ENCODE measurements around the gene AFF2.

AFF2 gene

DNA sequence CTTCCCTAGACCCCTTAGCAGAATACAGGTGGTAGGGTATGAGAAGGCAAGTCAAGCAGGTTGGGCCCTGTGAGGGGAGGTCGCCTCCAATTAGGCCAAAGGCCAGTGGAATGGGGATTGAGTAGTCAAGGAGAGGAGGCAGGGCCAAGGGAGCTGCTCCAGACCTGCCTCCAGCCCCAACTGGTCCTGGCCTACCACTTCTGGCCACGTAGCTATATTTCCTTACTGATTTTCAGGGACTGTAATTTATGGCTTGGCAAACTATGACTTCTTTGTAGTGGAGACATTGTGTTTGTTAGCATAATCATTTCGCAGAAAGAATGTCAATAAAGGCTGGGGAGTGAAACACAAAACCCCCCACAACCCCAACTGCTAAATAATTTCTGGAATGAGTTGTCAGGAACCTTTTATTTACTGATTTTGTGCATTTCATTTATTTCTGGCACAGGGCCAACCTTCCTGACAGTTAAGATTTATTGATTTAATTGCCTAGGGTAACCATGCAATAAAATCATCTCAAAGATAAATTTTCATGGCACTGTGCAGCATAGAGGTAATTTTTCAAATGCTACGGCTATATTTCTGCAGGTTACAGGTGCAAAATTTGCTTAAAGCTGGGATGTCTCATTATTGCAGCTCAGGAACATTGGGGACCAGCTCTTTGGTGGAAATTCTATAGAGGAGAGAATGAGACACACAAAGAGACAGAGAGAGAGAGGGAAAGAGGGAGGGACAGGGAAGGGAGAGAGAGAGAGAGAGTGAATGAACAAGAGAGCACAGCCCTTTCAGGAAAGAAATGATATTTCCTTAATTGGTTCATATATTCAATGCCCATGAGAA is 509.8 kb downstream of the AFF2 start:
- no peak for DNase-seq (ENCODE audit: low read depth)

DNA sequence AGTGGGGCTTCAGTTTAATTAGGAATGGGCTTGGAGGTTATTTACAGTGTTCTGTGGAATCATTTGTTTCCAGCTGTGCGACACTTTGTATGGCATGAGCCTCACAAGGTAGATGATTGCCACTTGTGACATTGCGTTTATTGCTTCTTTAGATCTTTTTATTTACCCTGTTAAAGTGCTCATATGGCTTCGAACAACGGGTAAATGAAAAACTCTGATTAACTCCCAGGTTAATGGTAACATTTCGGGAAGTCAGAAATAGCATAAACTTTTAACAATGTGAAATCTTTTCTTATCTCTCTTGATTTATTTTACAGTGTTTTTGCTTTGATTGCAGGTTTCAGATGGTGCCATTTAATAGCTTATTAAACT is 510.4 kb downstream of the AFF2 start:
- no peak for DNase-seq (ENCODE audit: low read depth)

DNA sequence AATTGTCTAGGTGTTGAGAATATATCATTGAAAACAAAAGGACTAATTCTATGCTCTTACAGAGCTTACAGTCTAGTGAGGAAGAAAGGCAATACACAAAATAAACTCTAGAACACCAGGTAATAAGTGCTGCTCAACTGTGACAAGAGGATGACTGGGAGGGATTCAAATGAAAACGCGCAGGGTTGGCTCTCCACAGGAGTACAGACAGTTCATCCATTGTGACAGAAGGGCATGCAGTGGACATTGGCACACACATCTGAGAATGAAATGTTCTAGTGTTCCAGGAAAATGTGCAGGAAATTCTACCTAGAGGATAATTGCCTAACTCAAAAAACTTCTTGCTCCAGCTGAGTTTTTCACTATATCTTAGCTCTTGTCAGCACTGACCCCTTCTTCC is 512.7 kb downstream of the AFF2 start:
- no peak for DNase-seq (ENCODE audit: low read depth)

DNA sequence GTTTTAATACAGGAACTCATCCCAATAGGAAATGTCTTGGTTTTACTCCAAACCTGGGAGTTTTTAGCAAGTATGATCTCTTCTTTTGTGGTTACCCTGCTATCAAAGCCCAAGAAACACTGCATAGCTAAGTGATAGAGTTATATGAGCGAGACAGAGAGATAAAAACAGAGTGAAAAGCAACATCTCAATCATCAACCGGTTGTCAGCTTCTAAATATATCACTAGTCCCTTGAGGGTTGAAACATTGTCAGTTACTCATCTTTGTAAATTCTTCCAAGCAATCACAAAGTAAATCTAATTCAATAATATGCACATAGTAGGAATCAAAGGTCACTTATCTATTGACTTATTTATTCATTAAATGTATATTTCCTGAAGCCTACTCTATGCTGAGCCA is 520.7 kb downstream of the AFF2 start:
- DNase-seq (ENCODE audit: low read depth) = no peak

DNA sequence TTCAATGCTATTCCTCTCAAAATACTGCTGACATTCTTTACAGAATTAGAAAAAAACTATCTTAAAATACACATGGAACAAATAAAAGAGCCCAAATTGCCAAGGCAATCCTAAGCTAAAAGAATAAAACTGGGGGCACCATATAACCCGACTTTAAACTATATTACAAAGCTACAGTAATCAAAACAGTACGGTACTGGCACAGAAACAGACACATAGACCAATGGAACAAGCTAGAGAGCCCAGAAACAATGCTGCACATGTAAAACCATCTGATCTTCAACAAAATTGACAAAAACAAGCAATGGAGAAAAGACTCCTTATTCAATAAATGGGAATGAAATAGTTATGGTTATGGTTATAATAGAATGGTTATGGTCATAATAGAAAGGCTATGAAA is 522.1 kb downstream of the AFF2 start:
- no peak for DNase-seq (ENCODE audit: low read depth)

DNA sequence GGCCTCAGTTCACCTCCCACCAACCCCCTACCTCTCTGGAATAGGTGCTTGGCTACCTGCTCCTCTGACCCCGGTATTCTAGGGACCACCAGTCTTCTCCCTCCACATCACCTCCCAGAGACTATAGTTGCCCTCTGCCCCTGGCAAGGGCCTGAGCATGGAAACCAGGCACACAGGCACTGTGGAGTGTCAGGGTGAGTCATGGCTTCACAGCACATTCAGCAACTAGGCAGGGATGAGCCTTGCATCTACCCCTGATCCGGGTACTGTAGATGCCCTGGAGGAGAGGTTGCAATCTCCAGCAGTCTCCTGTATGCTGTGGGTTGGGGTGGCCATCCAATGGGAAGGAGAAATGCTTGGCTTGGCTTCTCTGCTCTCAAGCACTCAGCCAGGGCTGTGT is 532.0 kb downstream of the AFF2 start:
- no peak for DNase-seq (ENCODE audit: low read depth)

DNA sequence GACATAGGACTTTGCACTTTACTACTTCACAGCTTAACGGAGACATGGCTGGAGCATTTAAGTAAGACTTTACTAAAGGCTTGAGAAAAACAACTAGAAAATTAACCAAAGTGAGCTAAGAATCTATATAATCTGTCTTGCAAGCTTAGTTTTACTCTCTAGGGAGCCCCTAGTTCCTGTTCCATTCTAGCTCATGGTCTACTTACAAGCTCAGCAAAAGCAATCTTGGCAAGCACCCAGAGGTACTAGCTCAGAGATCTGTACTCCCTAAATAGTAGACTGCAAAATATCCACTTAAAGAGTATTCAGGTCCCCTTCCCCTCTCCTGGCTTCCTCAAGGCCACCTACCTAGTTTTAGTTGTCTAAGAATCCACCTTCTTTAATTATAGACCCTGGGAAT is 535.7 kb downstream of the AFF2 start:
- DNase-seq (ENCODE audit: low read depth) = no peak

DNA sequence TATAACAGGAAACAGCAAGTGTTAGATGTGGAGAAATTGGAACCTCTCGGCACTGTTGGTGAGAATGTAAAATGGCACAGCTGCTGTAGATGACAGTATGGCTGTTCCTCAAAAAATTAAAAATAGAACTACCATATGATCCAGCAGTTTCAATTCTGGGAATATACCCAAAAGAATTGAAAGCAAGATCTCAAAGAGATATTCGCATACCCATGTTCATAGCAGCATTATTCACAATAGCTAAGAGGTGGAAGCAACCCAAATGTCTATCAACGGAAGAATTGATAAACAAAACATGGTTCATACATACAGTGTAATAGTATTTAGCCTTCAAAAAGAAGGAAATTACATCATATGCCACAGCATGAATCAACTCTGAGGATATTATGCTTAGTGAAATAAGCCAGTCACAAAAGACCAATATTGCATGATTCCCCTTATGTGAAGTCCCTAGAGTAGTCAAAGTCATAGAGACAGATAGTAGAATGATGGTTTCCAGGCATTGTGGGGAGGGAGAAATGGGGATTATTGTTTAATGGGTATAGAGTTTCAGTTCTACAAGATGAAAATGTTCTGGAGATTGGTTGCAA is 537.0 kb downstream of the AFF2 start:
- no peak for DNase-seq (ENCODE audit: low read depth)

DNA sequence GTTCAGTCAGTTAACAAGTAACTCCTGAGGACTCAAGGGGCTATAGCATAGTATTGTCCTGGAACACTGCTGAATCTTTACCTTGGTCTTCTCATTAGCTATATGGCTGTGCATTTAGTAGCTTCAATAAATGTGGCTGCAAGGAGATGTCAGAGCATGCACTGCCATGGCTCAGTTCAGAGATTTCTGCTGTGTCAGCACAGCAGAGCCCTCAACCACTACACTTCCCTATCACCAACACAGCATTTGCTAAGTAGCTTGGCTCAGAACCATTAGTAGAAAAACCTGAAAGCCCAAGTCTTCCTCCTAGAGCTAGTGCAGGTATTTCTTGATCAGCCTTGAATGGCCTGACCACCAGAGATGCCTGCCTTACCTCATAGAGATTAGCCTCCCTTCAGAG is 538.6 kb downstream of the AFF2 start:
- DNase-seq (ENCODE audit: low read depth) = no peak

DNA sequence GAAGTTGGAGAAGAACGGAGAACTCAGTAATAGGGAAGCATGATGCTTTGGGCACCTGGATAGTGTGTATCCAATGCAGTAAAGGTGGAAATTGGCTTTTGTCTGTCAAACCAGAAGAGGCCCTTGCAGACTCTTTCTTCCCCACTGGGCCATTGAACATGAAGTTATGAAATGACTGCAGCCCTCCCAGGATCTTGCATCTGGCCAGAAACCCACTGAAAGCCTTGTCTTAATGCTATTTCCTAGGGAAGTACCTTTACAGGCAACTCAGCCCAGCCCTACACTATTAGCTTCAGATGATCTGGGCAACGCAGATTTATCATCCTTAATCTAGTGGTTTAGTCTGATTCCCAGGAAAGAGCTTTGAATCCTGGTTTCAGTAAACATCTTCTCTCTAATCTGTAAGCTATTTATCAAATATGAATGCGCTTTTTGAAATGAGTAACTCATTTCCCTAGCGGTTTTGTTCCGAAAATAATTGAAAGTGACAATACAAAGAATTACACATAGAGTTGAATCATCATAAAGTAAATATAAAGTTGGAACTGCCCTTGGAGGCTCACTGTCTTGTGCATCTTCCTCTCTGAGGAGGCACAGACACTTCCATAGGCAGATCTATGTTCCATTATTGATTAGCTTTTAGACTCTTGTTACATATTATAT is 540.6 kb downstream of the AFF2 start:
- peak; percentile 29 for DNase-seq (ENCODE audit: low read depth)

DNA sequence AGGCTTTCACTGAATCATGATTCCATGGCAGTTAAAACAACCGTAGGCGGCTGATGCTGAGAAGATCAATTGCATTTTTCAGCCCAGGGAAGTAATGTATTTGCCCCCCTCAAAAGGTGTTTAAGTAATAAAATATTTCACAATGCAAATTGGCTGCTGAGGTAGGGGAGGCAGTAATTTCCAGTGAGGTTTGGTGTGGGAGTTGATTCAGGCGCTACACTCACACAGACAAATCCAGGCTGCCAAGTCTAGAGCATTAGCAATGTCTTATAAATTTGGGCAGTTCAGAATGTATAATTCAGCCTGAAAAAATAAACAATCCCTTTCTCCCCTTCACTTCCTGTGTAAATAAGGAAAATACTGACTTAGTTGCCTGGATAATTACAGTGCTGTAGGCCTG is 543.0 kb downstream of the AFF2 start:
- DNase-seq (ENCODE audit: low read depth) = no peak

DNA sequence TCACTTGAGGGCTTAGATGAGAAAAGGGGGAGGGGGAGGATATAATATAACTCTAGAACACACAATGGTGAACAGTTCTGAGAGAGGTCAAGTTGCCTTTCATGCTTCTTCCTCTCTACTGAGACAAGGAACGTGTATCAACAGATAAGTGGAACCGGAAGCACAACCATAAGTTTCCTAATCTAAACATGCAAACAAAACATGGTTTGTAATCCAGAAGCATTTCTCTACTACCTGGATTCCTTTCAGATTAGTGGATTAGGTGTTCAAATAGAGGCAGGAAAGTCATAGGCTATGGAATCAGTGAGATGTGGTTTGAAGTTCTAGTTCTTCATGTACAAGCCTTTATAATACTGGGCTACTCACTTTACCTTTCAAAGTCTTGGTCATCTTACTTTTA is 544.1 kb downstream of the AFF2 start:
- no peak for DNase-seq (ENCODE audit: low read depth)

DNA sequence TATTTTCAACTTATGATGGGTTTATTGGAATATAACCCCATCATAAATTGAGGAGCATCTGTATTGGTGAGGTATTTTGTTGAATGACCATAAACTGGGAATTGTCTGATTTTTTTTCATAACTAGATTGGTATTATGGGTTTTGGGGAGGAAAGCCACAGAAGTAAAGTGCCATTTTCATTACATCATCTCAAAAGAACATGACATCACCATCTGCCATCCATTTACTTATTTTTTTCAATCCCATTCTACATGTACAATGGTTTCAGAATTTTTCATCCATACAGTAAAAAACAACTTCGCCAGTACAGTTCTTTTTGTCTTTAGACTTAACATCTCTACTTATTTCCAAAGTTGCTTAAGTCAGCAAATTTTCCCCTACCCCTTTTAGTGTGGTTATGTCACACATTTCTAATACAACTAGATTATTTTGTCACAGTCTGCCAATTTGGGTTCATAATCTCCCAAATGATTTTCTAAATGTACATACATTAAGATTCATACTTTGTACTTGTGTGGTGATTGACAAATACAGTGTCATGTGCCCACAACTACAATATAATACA is 545.3 kb downstream of the AFF2 start:
- no peak for DNase-seq (ENCODE audit: low read depth)

Data from fibroblast of gingiva (primary cell).